ENCODE results near the gene PEX7. TPM values are rescaled to one million over a fixed set of nuclear protein-coding genes. Genes with fewer than 3 reads are reported as not detected.

Gene PEX7
- total and polyA plus RNA-seq, 2 experiments from 2014 or later = 11.8 to 13.5 TPM

DNA sequence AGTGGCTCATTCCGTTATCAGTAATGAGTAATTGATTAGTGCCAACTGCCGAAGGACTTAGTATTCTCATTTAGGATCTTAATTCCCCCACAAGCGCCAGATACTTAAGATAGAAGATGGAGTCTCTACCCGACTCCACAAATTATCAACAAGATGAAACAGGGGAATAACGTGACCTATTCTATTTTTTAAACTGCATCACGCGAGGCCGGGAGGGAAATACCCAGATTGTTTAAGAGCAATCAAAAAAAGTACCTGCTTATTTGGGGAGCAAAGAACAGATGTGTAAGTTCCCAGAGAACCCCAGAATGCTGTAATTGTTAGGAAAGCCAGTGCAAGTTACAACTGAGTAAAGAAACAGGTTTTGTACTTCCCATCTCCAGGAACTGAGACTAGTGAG lies 29.0 kb upstream of the PEX7 start:
- peak overlapping the region; percentile 85 for H3K4me3 Mint-ChIP-seq
- Histone ChIP-seq H3K4me3 (peak overlapping the region; percentile 90), H3K4me1 (ENCODE audit: insufficient read depth) (peaks cover 12% of the 10 kb centered on the region; the same call in 1 of the 2 replicates), H3K79me2 (replicated peaks; ENCODE audit: insufficient read depth) (no peaks in the 10 kb centered on the region), H4K20me1 (replicated peaks; ENCODE audit: insufficient read depth) (no peaks in the 10 kb centered on the region), H3K27me3 (ENCODE audit: insufficient read depth) (peaks cover 60% of the 10 kb centered on the region), H2AFZ (peak overlapping the region; percentile 99; the same call in 1 of the 2 replicates), H3K9me2 (ENCODE audit: insufficient read depth) (no peaks in the 10 kb centered on the region), H3K4me2 (peak overlapping the region; percentile 98), H3K27ac (ENCODE audit: low read depth) (no peak overlapping the region), H3F3A (replicated peaks; ENCODE audit: low read depth) (0 out of 2 replicates have a peak, but pooled peaks cover 3% of the 10 kb centered on the region), H3K36me3 (ENCODE audit: insufficient read depth) (no peaks in the 10 kb centered on the region)
- no peak overlapping the region for H3K27ac Mint-ChIP-seq
- peaks cover 6% of the 10 kb centered on the region; the same call in 2 of the 3 replicates for H3K4me1 Mint-ChIP-seq
- DNase-seq (ENCODE audit: low spot score) (no peak), ATAC-seq (no peak)
- no peak for TF ChIP-seq POLR2AphosphoS5 (IDR thresholded peaks at IDR 0.05; ENCODE audit: low read depth)
- no peak for TF ChIP-seq ZNF331 (CRISPR knock-in tag; IDR thresholded peaks at IDR 0.05; ENCODE audit: low read depth)
- TF ChIP-seq, protein P1, sequence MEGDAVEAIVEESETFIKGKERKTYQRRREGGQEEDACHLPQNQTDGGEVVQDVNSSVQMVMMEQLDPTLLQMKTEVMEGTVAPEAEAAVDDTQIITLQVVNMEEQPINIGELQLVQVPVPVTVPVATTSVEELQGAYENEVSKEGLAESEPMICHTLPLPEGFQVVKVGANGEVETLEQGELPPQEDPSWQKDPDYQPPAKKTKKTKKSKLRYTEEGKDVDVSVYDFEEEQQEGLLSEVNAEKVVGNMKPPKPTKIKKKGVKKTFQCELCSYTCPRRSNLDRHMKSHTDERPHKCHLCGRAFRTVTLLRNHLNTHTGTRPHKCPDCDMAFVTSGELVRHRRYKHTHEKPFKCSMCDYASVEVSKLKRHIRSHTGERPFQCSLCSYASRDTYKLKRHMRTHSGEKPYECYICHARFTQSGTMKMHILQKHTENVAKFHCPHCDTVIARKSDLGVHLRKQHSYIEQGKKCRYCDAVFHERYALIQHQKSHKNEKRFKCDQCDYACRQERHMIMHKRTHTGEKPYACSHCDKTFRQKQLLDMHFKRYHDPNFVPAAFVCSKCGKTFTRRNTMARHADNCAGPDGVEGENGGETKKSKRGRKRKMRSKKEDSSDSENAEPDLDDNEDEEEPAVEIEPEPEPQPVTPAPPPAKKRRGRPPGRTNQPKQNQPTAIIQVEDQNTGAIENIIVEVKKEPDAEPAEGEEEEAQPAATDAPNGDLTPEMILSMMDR (conservative IDR thresholded peaks at IDR 0.05; ENCODE audit: low read depth in 2 of 2) = no peak
- TF ChIP-seq EZH2phosphoT487 (IDR thresholded peaks at IDR 0.05; ENCODE audit: unreplicated experiment) = no peak
- TF ChIP-seq CREB1 (CRISPR knock-in tag; IDR thresholded peaks at IDR 0.05; ENCODE audit: low read depth) = no peak
- TF ChIP-seq EZH2 (IDR thresholded peaks at IDR 0.05; ENCODE audit: low read depth, unreplicated experiment) = no peak
- TF ChIP-seq JUNB (IDR thresholded peaks at IDR 0.05; ENCODE audit: unreplicated experiment) = no peak
- TF ChIP-seq, protein P2, sequence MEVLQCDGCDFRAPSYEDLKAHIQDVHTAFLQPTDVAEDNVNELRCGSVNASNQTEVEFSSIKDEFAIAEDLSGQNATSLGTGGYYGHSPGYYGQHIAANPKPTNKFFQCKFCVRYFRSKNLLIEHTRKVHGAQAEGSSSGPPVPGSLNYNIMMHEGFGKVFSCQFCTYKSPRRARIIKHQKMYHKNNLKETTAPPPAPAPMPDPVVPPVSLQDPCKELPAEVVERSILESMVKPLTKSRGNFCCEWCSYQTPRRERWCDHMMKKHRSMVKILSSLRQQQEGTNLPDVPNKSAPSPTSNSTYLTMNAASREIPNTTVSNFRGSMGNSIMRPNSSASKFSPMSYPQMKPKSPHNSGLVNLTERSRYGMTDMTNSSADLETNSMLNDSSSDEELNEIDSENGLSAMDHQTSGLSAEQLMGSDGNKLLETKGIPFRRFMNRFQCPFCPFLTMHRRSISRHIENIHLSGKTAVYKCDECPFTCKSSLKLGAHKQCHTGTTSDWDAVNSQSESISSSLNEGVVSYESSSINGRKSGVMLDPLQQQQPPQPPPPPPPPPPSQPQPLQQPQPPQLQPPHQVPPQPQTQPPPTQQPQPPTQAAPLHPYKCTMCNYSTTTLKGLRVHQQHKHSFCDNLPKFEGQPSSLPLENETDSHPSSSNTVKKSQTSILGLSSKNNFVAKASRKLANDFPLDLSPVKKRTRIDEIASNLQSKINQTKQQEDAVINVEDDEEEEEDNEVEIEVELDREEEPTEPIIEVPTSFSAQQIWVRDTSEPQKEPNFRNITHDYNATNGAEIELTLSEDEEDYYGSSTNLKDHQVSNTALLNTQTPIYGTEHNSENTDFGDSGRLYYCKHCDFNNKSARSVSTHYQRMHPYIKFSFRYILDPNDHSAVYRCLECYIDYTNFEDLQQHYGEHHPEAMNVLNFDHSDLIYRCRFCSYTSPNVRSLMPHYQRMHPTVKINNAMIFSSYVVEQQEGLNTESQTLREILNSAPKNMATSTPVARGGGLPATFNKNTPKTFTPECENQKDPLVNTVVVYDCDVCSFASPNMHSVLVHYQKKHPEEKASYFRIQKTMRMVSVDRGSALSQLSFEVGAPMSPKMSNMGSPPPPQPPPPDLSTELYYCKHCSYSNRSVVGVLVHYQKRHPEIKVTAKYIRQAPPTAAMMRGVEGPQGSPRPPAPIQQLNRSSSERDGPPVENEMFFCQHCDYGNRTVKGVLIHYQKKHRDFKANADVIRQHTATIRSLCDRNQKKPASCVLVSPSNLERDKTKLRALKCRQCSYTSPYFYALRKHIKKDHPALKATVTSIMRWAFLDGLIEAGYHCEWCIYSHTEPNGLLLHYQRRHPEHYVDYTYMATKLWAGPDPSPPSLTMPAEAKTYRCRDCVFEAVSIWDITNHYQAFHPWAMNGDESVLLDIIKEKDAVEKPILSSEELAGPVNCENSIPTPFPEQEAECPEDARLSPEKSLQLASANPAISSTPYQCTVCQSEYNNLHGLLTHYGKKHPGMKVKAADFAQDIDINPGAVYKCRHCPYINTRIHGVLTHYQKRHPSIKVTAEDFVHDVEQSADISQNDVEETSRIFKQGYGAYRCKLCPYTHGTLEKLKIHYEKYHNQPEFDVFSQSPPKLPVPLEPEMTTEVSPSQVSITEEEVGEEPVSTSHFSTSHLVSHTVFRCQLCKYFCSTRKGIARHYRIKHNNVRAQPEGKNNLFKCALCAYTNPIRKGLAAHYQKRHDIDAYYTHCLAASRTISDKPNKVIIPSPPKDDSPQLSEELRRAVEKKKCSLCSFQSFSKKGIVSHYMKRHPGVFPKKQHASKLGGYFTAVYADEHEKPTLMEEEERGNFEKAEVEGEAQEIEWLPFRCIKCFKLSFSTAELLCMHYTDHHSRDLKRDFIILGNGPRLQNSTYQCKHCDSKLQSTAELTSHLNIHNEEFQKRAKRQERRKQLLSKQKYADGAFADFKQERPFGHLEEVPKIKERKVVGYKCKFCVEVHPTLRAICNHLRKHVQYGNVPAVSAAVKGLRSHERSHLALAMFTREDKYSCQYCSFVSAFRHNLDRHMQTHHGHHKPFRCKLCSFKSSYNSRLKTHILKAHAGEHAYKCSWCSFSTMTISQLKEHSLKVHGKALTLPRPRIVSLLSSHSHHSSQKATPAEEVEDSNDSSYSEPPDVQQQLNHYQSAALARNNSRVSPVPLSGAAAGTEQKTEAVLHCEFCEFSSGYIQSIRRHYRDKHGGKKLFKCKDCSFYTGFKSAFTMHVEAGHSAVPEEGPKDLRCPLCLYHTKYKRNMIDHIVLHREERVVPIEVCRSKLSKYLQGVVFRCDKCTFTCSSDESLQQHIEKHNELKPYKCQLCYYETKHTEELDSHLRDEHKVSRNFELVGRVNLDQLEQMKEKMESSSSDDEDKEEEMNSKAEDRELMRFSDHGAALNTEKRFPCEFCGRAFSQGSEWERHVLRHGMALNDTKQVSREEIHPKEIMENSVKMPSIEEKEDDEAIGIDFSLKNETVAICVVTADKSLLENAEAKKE (CRISPR knock-in tag; IDR thresholded peaks at IDR 0.05) = no peak
- TF ChIP-seq REST (IDR thresholded peaks at IDR 0.05; ENCODE audit: unreplicated experiment) = no peak
- no peak for TF ChIP-seq STAT1 (IDR thresholded peaks at IDR 0.05; ENCODE audit: unreplicated experiment)
- TF ChIP-seq NANOG (IDR thresholded peaks at IDR 0.05; ENCODE audit: borderline replicate concordance) = no peak
- TF ChIP-seq, protein P3, sequence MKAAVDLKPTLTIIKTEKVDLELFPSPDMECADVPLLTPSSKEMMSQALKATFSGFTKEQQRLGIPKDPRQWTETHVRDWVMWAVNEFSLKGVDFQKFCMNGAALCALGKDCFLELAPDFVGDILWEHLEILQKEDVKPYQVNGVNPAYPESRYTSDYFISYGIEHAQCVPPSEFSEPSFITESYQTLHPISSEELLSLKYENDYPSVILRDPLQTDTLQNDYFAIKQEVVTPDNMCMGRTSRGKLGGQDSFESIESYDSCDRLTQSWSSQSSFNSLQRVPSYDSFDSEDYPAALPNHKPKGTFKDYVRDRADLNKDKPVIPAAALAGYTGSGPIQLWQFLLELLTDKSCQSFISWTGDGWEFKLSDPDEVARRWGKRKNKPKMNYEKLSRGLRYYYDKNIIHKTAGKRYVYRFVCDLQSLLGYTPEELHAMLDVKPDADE (IDR thresholded peaks at IDR 0.05) = no peak
- TF ChIP-seq ZNF114 (CRISPR knock-in tag; IDR thresholded peaks at IDR 0.05) = no peak
- peaks cover 24% of the 10 kb centered on the region for H3K27me3 Mint-ChIP-seq (ENCODE audit: insufficient read depth, low read depth, poor library complexity)
- H3K36me3 Mint-ChIP-seq (ENCODE audit: low read depth) = no peaks in the 10 kb centered on the region; the same call in 2 of the 3 replicates
- no peaks in the 10 kb centered on the region; the same call in 2 of the 3 replicates for H3K9me3 Mint-ChIP-seq
